ENCODE data around the gene NR2F1-AS1. TPM values are rescaled to one million over a fixed set of nuclear protein-coding genes. Genes with fewer than 3 reads are reported as not detected.

Gene NR2F1-AS1
- total RNA-seq, 1 experiment from 2014 or later, result 1.7 TPM

DNA sequence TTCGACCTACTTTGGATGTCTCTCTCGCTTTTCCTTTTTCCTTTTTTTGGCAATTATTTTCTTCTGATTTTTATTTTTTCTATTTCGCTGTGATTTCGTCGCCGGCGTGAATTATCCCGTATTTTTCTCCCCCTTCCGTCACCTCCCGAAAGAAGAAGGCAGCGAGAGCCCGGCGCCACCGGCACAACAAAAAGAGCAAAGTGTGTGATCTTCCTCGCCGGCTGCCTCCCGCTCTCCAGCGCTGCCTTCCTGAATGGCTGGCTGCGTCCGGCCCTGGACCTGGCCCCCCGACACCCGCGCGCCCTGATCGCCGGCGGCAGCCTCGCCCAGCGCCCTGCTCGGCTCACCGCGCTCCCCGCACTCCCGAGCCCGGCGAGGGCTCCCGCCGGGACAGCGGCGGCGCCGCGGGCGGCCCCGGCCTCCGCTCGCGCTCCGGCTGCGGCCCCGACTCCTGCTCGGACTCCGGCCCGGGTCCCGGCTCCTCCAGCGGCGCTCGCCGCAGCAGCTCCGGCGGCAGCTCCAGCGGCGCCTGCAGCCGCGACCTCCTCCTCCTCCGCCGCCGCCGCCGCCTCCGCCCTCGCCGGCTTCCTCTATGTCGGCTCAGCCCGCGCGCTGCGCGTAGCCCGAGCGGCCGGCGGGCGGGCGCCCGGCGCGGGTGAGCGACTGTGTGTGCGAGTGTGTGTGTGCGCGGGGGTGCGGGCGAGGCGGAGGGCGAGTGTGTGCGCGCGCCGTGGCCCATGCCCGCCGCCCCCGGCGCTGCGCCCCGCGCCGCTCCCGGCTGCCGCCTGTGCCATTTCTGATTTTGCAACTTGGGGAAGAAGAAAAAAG, 3.0 kb upstream of the NR2F1-AS1 start:
- H3K27me3 ChIP-seq (ENCODE audit: low read length), result peaks cover 4% of the 10 kb centered on the region; the same call in 1 of the 2 replicates
- no peaks in the 10 kb centered on the region for H3K9me3 ChIP-seq (ENCODE audit: low read length)
- H2AFZ ChIP-seq (ENCODE audit: low read length), result no peak overlapping the region
- no peaks in the 10 kb centered on the region for H3K9me2 ChIP-seq (replicated peaks; ENCODE audit: insufficient read depth, low read length)
- peak overlapping the region; percentile 53 for H3K9ac ChIP-seq (ENCODE audit: low read length)
- no peaks in the 10 kb centered on the region for H3K36me3 ChIP-seq (ENCODE audit: insufficient read depth, low read length)
- H3K27ac ChIP-seq (ENCODE audit: low read length), result no peak overlapping the region
- H3K4me1 ChIP-seq (ENCODE audit: low read length), result peaks cover 45% of the 10 kb centered on the region
- peak overlapping the region; percentile 65 for H3K4me3 ChIP-seq (ENCODE audit: low read length)
- peak overlapping the region; percentile 92 for H3K4me2 ChIP-seq (ENCODE audit: low read depth, low read length, poor library complexity, severe bottlenecking)
- no peaks in the 10 kb centered on the region for H4K20me1 ChIP-seq (ENCODE audit: insufficient read depth, low read depth, low read length)
- H3K79me2 ChIP-seq (ENCODE audit: low read length), result no peaks in the 10 kb centered on the region
- DNase-seq, result peak; percentile 77

DNA sequence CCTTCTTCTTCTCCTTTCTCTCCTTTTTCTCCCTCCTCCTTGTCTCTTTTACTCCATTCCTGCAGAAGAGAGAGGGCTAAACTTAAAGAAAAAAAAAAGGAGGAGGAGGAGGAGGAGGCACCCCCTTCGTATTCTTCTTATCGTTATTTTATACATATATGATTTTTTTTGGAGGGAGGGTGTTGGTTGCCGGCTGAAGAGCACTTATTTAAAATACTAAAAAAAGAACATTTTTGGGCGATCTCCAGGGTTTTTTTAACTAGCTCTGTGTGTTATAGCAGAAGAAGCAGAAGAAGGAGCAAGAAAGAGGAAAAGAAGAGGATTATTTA, 2.4 kb upstream of the NR2F1-AS1 start:
- Histone ChIP-seq H3K4me2 (ENCODE audit: low read depth, low read length, poor library complexity, severe bottlenecking) (peak overlapping the region; percentile 92), H3K27me3 (ENCODE audit: low read length) (peaks cover 4% of the 10 kb centered on the region; the same call in 1 of the 2 replicates), H4K20me1 (ENCODE audit: insufficient read depth, low read depth, low read length) (no peaks in the 10 kb centered on the region), H3K9me3 (ENCODE audit: low read length) (no peaks in the 10 kb centered on the region), H3K27ac (ENCODE audit: low read length) (no peak overlapping the region), H3K4me3 (ENCODE audit: low read length) (peak overlapping the region; percentile 65), H3K9ac (ENCODE audit: low read length) (peak overlapping the region; percentile 53; the same call in 1 of the 2 replicates), H3K4me1 (ENCODE audit: low read length) (peaks cover 45% of the 10 kb centered on the region), H3K9me2 (replicated peaks; ENCODE audit: insufficient read depth, low read length) (no peaks in the 10 kb centered on the region), H2AFZ (ENCODE audit: low read length) (0 out of 2 replicates have a peak overlapping the region, but pooled peaks have one; percentile 34), H3K36me3 (ENCODE audit: insufficient read depth, low read length) (no peaks in the 10 kb centered on the region), H3K79me2 (ENCODE audit: low read length) (no peaks in the 10 kb centered on the region)
- peak; percentile 42 for DNase-seq

DNA sequence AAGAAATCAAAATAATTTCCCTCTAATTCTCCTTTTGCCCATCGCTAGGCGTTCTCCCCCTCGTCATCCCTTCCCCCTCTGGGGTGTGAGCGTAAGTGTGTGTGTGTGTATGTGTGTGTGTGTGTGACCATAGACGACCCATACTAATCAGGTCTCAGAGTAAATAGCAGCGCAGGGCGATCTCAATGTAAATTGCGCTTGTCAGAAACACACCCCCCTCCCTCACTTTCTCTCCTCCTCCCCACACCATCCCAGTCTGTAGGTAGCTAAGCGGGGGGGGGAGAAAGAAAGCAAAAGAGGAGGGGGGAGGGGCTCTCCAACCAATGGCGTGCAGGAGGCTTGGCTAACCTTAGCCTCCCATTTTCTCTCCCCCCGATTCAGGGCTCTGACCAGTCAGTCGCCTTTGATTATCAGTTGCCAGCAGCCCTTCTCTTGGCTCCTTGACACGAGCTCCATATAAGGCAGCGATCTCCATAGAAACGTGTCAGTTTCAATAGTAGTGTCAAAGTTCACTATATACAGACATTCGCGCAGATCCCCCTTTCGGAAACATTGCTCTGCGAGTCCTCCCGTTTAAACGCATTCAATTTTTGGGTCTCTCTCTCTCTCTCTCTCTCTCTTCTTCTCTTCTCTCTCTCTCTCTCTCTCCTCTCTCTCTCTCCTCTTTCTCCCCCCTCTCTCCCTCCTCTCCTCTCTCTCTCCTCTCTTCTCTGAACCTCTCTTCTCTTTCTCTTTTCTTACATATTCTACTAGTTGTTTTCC, 1.8 kb upstream of the NR2F1-AS1 start, which contains the start of gene NR2F1:
TSS of gene NR2F1 (plus strand) at position 546 of the 762 bp plus-strand sequence. CDS start 1,802 bp downstream, outside the sequence.
- no peaks in the 10 kb centered on the region for H3K79me2 ChIP-seq (ENCODE audit: low read length)
- H3K9ac ChIP-seq (ENCODE audit: low read length), result peak within 1 kb of the TSS; percentile 53
- H3K9me2 ChIP-seq (replicated peaks; ENCODE audit: insufficient read depth, low read length), result no peaks in the 10 kb centered on the region
- H3K27ac ChIP-seq (ENCODE audit: low read length), result no peak within 1 kb of the TSS
- H3K4me2 ChIP-seq (ENCODE audit: low read depth, low read length, poor library complexity, severe bottlenecking), result peak within 1 kb of the TSS; percentile 92
- no peaks in the 10 kb centered on the region for H3K9me3 ChIP-seq (ENCODE audit: low read length)
- H2AFZ ChIP-seq (ENCODE audit: low read length), result peak within 1 kb of the TSS; percentile 34; the same call in 1 of the 2 replicates
- no peaks in the 10 kb centered on the region for H3K36me3 ChIP-seq (ENCODE audit: insufficient read depth, low read length)
- H4K20me1 ChIP-seq (ENCODE audit: insufficient read depth, low read depth, low read length), result no peaks in the 10 kb centered on the region
- peak; percentile 69 for DNase-seq
- H3K4me3 ChIP-seq (ENCODE audit: low read length), result peak within 1 kb of the TSS; percentile 65
- H3K27me3 ChIP-seq (ENCODE audit: low read length), result peaks cover 4% of the 10 kb centered on the region; the same call in 1 of the 2 replicates
- peaks cover 45% of the 10 kb centered on the region for H3K4me1 ChIP-seq (ENCODE audit: low read length)

DNA sequence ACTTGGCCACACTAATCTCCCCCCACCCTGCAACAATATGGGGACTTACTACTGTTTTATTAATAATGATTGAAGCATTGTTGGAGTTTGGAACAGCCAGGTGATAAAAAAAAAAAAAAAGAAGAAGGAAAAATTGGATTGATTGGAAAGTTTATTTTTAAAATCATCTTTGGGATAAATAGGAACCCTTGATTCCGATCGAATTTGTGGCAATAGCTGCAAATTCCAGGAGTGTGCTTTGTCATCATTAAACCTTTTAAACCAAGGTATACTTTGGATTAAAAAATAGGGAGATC, 1.1 kb upstream of the NR2F1-AS1 start:
- Histone ChIP-seq H3K9me2 (replicated peaks; ENCODE audit: insufficient read depth, low read length) (no peaks in the 10 kb centered on the region), H3K4me2 (ENCODE audit: low read depth, low read length, poor library complexity, severe bottlenecking) (peak overlapping the region; percentile 92), H3K4me1 (ENCODE audit: low read length) (peaks cover 39% of the 10 kb centered on the region), H3K4me3 (ENCODE audit: low read length) (peak overlapping the region; percentile 65; the same call in 1 of the 2 replicates), H4K20me1 (ENCODE audit: insufficient read depth, low read depth, low read length) (no peaks in the 10 kb centered on the region), H3K36me3 (ENCODE audit: insufficient read depth, low read length) (no peaks in the 10 kb centered on the region), H3K9me3 (ENCODE audit: low read length) (no peaks in the 10 kb centered on the region), H3K9ac (ENCODE audit: low read length) (no peak overlapping the region), H3K27me3 (ENCODE audit: low read length) (peaks cover 4% of the 10 kb centered on the region; the same call in 1 of the 2 replicates), H2AFZ (ENCODE audit: low read length) (no peak overlapping the region), H3K79me2 (ENCODE audit: low read length) (no peaks in the 10 kb centered on the region), H3K27ac (ENCODE audit: low read length) (no peak overlapping the region)
- no peak for DNase-seq

DNA sequence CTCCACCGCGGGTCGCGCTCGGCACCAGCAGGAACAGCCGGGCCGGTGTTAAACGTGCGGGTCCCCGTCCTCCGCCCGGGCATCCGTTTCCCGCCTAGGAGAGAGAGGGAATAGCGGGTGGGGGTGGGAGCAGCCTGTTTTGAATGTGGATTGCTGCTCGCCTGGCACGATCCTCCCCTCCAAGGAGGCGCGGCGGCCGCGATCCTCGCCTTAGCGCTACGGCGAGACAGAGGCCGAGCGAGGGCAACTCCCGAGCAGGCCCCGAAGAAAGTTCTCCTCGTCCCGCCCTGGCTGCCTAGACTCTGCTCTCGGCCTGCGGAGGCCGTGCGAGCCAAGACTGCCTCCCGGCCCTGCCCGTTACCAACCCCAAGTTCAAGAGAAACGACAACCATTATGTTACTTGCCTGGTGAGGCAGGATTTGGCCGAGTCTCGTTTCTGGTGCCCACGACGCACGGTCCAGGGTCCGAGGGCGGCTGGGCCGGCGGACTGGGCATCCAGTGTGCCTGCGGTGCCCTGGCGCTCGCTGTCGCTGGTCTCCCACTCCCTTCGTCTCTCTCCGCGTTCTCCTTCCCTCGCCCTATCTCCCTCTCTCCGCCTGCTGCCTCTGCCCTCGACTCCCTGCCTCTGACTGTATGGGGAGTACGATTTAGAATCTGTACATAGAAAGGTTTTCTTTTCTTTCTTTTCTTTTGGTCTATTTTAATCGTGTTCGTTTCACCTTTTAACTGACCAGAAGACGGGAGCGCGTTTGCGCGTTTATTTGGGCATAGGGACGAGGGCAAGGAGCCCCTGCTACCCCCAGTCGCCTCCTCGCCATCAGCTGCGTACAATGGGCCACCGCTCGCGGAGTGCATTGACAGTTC, 724 bp downstream of the NR2F1-AS1 start:
- no peaks in the 10 kb centered on the region for H3K27me3 ChIP-seq (ENCODE audit: low read length)
- no peak overlapping the region for H3K4me2 ChIP-seq (ENCODE audit: low read depth, low read length, poor library complexity, severe bottlenecking)
- H3K4me3 ChIP-seq (ENCODE audit: low read length), result no peak overlapping the region
- no peak for DNase-seq
- no peak overlapping the region for H3K9ac ChIP-seq (ENCODE audit: low read length)
- H3K36me3 ChIP-seq (ENCODE audit: insufficient read depth, low read length), result no peaks in the 10 kb centered on the region
- no peaks in the 10 kb centered on the region for H3K9me2 ChIP-seq (replicated peaks; ENCODE audit: insufficient read depth, low read length)
- H3K4me1 ChIP-seq (ENCODE audit: low read length), result peaks cover 23% of the 10 kb centered on the region
- H3K9me3 ChIP-seq (ENCODE audit: low read length), result no peaks in the 10 kb centered on the region
- no peak overlapping the region for H2AFZ ChIP-seq (ENCODE audit: low read length)
- H3K79me2 ChIP-seq (ENCODE audit: low read length), result no peaks in the 10 kb centered on the region
- H3K27ac ChIP-seq (ENCODE audit: low read length), result no peak overlapping the region
- no peaks in the 10 kb centered on the region for H4K20me1 ChIP-seq (ENCODE audit: insufficient read depth, low read depth, low read length)

DNA sequence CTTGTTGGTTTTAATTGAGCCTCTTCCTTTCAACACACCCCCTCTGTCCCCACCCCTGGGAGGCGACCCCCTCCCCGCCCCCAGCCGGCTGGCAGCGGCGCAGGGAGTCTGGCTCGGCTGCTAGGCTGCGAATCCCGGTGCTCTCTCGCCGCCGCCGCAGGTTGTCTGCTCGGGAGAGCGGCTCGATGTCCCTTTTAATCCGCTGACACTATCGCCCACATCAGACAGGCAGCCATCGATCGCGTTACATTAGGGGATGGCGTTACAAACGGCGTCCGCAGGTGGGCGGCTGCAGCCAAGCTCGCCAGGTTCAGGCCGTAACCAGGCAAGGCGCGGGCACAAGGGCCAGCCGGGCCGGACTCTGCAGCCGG, 1.3 kb downstream of the NR2F1-AS1 start:
- H3K4me2 ChIP-seq (ENCODE audit: low read depth, low read length, poor library complexity, severe bottlenecking), result no peak overlapping the region
- peaks cover 23% of the 10 kb centered on the region for H3K4me1 ChIP-seq (ENCODE audit: low read length)
- H3K36me3 ChIP-seq (ENCODE audit: insufficient read depth, low read length), result no peaks in the 10 kb centered on the region
- H3K27me3 ChIP-seq (ENCODE audit: low read length), result no peaks in the 10 kb centered on the region
- no peak overlapping the region for H3K9ac ChIP-seq (ENCODE audit: low read length)
- no peaks in the 10 kb centered on the region for H4K20me1 ChIP-seq (ENCODE audit: insufficient read depth, low read depth, low read length)
- H3K9me2 ChIP-seq (replicated peaks; ENCODE audit: insufficient read depth, low read length), result no peaks in the 10 kb centered on the region
- H3K79me2 ChIP-seq (ENCODE audit: low read length), result no peaks in the 10 kb centered on the region
- no peak overlapping the region for H2AFZ ChIP-seq (ENCODE audit: low read length)
- no peak for DNase-seq
- H3K27ac ChIP-seq (ENCODE audit: low read length), result no peak overlapping the region
- H3K4me3 ChIP-seq (ENCODE audit: low read length), result no peak overlapping the region
- no peaks in the 10 kb centered on the region for H3K9me3 ChIP-seq (ENCODE audit: low read length)

DNA sequence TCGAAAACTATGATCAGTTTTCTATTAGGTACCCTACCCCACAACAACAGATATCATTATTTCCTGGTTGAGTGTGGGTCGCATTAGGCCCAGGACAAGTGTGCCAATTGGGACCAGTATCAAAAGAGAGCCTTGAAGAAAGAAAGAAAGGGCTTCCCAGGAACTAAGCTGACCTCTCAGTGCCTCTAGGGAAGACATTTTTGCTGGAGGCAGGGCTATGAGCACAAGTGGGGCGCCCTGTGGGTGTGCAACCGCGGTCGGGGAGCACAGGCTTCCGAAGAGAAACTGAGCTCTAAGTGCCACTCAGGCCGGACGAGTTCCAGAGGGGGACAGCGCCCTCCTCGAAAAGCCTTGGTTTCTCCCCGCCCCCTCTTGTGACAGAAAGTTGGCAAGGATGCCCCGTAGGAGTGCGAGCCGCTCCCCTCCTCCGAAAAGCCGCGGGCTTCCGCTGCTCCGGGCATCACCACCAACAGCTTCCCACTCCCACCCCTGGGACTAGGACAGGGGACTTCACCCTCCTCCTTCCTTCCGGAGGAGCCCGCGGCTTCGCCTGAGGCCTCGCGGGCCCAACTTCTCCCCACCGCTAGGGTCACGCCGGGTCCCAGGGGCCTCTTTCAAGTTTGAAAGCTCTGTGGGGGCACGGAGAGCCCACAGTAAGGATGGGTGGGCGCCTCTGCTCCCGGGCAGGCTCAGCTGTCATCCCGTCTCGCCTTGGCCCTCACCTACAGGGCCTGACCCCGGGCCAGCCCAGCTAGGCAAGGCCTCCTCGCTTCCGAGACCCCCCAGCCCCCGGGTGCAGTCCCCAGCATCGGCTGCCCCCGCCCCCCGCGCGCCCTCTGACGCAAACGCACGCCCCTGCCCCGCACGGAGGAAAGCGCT, 2.0 kb downstream of the NR2F1-AS1 start:
- DNase-seq, result no peak
- no peak overlapping the region for H3K4me3 ChIP-seq (ENCODE audit: low read length)
- H3K9ac ChIP-seq (ENCODE audit: low read length), result no peak overlapping the region
- no peak overlapping the region for H3K4me2 ChIP-seq (ENCODE audit: low read depth, low read length, poor library complexity, severe bottlenecking)
- peaks cover 23% of the 10 kb centered on the region for H3K4me1 ChIP-seq (ENCODE audit: low read length)
- no peak overlapping the region for H2AFZ ChIP-seq (ENCODE audit: low read length)
- no peaks in the 10 kb centered on the region for H3K9me3 ChIP-seq (ENCODE audit: low read length)
- H4K20me1 ChIP-seq (ENCODE audit: insufficient read depth, low read depth, low read length), result no peaks in the 10 kb centered on the region
- H3K79me2 ChIP-seq (ENCODE audit: low read length), result no peaks in the 10 kb centered on the region
- no peaks in the 10 kb centered on the region for H3K9me2 ChIP-seq (replicated peaks; ENCODE audit: insufficient read depth, low read length)
- no peak overlapping the region for H3K27ac ChIP-seq (ENCODE audit: low read length)
- no peaks in the 10 kb centered on the region for H3K27me3 ChIP-seq (ENCODE audit: low read length)
- no peaks in the 10 kb centered on the region for H3K36me3 ChIP-seq (ENCODE audit: insufficient read depth, low read length)
